CD4-positive, alpha-beta T cell (primary cell): ENCODE measurements around the gene GIPC2. TPM values are rescaled to one million over a fixed set of nuclear protein-coding genes. Genes with fewer than 3 reads are reported as not detected.

Source experiments
- ATAC-seq: fragments of 200-7000 bp; cut with Tn5 transposase; one replicate; pipeline ENCODE4 v1.10.0; 2022; ENCODE audit warnings: mild to moderate bottlenecking; ENCODE audit not compliant: poor library complexity
- CTCF ChIA-PET: fragments of 350-600 bp; sonication (Branson Sonifier 250); formaldehyde crosslinking; loops from one replicate; lab custom pipeline; 2021; ENCODE audit warnings: antibody characterized with exemption, inconsistent platforms; lab: Charles Lee
- POLR2A ChIA-PET: fragments of 350-600 bp; sonication (Branson Sonifier 250); formaldehyde crosslinking; loops from one replicate; lab custom pipeline; 2021; ENCODE audit warnings: antibody characterized with exemption, inconsistent platforms; lab: Charles Lee
- DNase-seq, 14 experiments: peaks; one replicate each; pipeline ENCODE4 v3.0.0-alpha.2; 2013 to 2020; ENCODE audit warnings: mixed read lengths in 2 of 14
- H3K27ac ChIP-seq, 2 donors: one replicate each; pipeline versions ENCODE4 v1.5.1 to v1.7.0; 2013; ENCODE audit warnings: low read length in 2 of 2, low read depth in 1 of 2, mild to moderate bottlenecking in 1 of 2
- H3K27me3 ChIP-seq, 2 experiments: 1 replicate in 1 of 2; 2 replicates in 1 of 2; pipeline versions ENCODE4 v1.6.1 to v1.7.0; 2013; ENCODE audit warnings: low read length in 2 of 2, control low read depth in 1 of 2, mild to moderate bottlenecking in 1 of 2, moderate library complexity in 1 of 2; ENCODE audit not compliant: insufficient read depth in 2 of 2, control insufficient read depth in 1 of 2
- H3K36me3 ChIP-seq: one replicate; pipeline ENCODE4 v1.6.1; 2013; ENCODE audit warnings: low read length, control low read depth; ENCODE audit not compliant: insufficient read depth
- H3K4me1 ChIP-seq: one replicate; pipeline ENCODE4 v1.6.1; 2013; ENCODE audit warnings: low read length, control low read depth; ENCODE audit not compliant: insufficient read depth
- H3K4me3 ChIP-seq: one replicate; pipeline ENCODE4 v1.5.1; 2013; ENCODE audit warnings: mild to moderate bottlenecking, low read length, moderate library complexity
- H3K9me3 ChIP-seq, 2 experiments: 1 replicate in 1 of 2; 2 replicates in 1 of 2; pipeline versions ENCODE4 v1.6.1 to v1.7.0; 2013; ENCODE audit warnings: low read length in 2 of 2, mild to moderate bottlenecking in 2 of 2, control low read depth in 1 of 2, moderate library complexity in 1 of 2; ENCODE audit not compliant: control insufficient read depth in 1 of 2, insufficient read depth in 1 of 2
- H3K27ac Mint-ChIP-seq: one replicate; pipeline ENCODE4 v1.8.0; 2020; ENCODE audit warnings: mixed read lengths
- H3K27me3 Mint-ChIP-seq: one replicate; pipeline ENCODE4 v1.8.0; 2021; ENCODE audit warnings: mixed read lengths
- H3K36me3 Mint-ChIP-seq: one replicate; pipeline ENCODE4 v1.8.0; 2021; ENCODE audit warnings: low read depth, mixed read lengths
- H3K4me1 Mint-ChIP-seq: one replicate; pipeline ENCODE4 v1.8.0; 2021; ENCODE audit warnings: low read depth, mixed read lengths
- H3K4me3 Mint-ChIP-seq: one replicate; pipeline ENCODE4 v1.8.0; 2020; ENCODE audit warnings: mild to moderate bottlenecking, mixed read lengths
- H3K9me3 Mint-ChIP-seq: one replicate; pipeline ENCODE4 v1.8.0; 2020; ENCODE audit warnings: mixed read lengths
- CTCF ChIP-seq: fragments of 200-600 bp; IDR thresholded peaks from one replicate; pipeline ENCODE4 v1.8.0; 2022; ENCODE audit warnings: antibody characterized with exemption, mild to moderate bottlenecking
- intact Hi-C, 2 experiments: fragments of 100-400 bp; cut with DNase I in 1 of 2; cut with micrococcal nuclease in 1 of 2; formaldehyde crosslinking; loops; one replicate each; pipeline versions ENCODE4 v1.15.1 to v1.9.0; 2023 to 2025; cut with DNase I, micrococcal nuclease
- total RNA-seq, 174 experiments: library from RNA in 2 of 174; stranded (reverse) in 2 of 174; gene quantifications; one replicate each; pipeline ENCODE4 v1.2.3 and lab custom pipeline; 2021 to 2026

GIPC2 gene
- total RNA-seq, 2 experiments from 2014 or later = not detected

- no peaks in the 10 kb centered on the region for H3K9me3 Mint-ChIP-seq
- H3K27me3 Mint-ChIP-seq = peaks cover 7% of the 10 kb centered on the region
- Histone ChIP-seq H3K36me3 (no peaks in the 10 kb centered on the region), H3K9me3 (no peaks in the 10 kb centered on the region), H3K27ac (no peak overlapping the region), H3K27me3 (no peaks in the 10 kb centered on the region), H3K4me1 (no peaks in the 10 kb centered on the region), H3K4me3 (no peak overlapping the region)
- H3K36me3 Mint-ChIP-seq = no peaks in the 10 kb centered on the region
- H3K27ac Mint-ChIP-seq = no peak overlapping the region
- no peak overlapping the region for H3K4me3 Mint-ChIP-seq
- ATAC-seq = no peak
- ChIA-PET CTCF (no interaction called here), POLR2A (no interaction called here)
- no peak for DNase-seq
- TF ChIP-seq CTCF = no peak
- no peaks in the 10 kb centered on the region for H3K4me1 Mint-ChIP-seq
- intact Hi-C loops = no loop called here
Measured at GRCh38 chr1:78054972-78055371, 9.2 kb downstream of the GIPC2 start.

DNA sequence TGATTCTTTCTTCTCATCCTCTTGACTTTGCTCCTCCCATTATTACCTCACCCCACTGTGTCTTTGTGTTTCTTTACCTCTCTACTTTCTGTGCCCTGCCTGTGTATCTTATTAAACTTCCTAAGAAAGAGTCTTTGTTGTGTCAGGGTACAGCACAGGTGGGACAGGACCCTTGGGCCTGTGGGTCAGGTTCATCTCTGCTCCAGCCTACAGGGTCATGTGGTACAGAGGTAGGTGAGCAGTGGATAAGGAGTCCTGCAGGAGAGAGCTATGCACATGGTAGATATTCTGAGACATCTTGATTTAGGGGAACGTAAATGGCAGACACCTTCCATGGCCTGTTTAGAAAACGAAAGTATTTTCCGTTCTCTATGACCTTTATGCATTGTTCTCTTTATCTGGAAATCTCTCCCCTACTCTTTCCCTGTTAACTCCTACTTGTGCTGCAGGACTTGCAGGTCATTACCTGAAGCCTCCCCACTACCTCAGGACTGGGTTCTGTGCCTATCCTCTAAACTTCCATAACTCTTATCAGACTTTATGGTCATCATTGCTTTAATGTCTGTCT, 9.9 kb downstream of the GIPC2 start:
- peaks cover 13% of the 10 kb centered on the region for H3K27me3 Mint-ChIP-seq
- Histone ChIP-seq H3K27me3 (no peaks in the 10 kb centered on the region), H3K36me3 (no peaks in the 10 kb centered on the region), H3K9me3 (no peaks in the 10 kb centered on the region), H3K27ac (no peak overlapping the region), H3K4me3 (no peak overlapping the region), H3K4me1 (no peaks in the 10 kb centered on the region)
- no peak overlapping the region for H3K27ac Mint-ChIP-seq
- H3K36me3 Mint-ChIP-seq = no peaks in the 10 kb centered on the region
- TF ChIP-seq CTCF = no peak
- ChIA-PET POLR2A (no interaction called here), CTCF (no interaction called here)
- no peaks in the 10 kb centered on the region for H3K9me3 Mint-ChIP-seq
- DNase-seq = no peak
- intact Hi-C loops = no loop called here
- H3K4me1 Mint-ChIP-seq = no peaks in the 10 kb centered on the region
- no peak overlapping the region for H3K4me3 Mint-ChIP-seq
- no peak for ATAC-seq

DNA sequence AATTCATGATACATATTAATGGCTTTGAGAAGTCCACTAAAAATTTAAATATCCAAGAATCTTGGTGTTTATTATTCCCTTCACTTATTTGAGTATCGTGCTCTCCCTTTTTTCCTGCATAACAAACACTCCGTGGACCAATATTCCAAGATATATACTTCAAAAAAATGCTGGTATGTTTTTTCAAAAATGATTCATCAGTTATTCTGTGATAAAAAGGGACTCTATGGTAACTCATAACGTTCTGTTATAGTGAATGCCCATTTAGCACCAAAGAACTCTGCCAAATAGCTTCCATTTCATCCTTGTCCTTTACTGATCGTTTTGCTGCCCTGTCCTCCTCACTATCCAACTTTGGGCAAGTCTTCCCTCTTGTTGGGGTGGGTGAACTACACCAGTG, 12.9 kb downstream of the GIPC2 start:
- Mint-ChIP-seq H3K4me1 (no peaks in the 10 kb centered on the region), H3K36me3 (no peaks in the 10 kb centered on the region), H3K27ac (no peak overlapping the region), H3K9me3 (no peaks in the 10 kb centered on the region), H3K27me3 (peaks cover 6% of the 10 kb centered on the region), H3K4me3 (no peak overlapping the region)
- no peak for DNase-seq
- Histone ChIP-seq H3K4me3 (no peak overlapping the region), H3K27ac (no peak overlapping the region), H3K4me1 (no peaks in the 10 kb centered on the region), H3K27me3 (no peaks in the 10 kb centered on the region), H3K36me3 (no peaks in the 10 kb centered on the region), H3K9me3 (no peaks in the 10 kb centered on the region)
- no peak for TF ChIP-seq CTCF
- intact Hi-C loops = no loop called here
- ChIA-PET CTCF (no interaction called here), POLR2A (no interaction called here)
- no peak for ATAC-seq
